Osteocyte (in vitro differentiated cells): ENCODE results near the gene NSUN6. TPM values are rescaled to one million over a fixed set of nuclear protein-coding genes. Genes with fewer than 3 reads are reported as not detected.

Experiments
- DNase-seq: peaks from one replicate; pipeline ENCODE4 v3.0.0; 2021; ENCODE audit warnings: mixed read lengths; ENCODE audit not compliant: unreplicated experiment; ENCODE audit errors: extremely low spot score
- H3K27ac Mint-ChIP-seq: one replicate; pipeline ENCODE4 v1.8.0; 2021; ENCODE audit warnings: mild to moderate bottlenecking, mixed read lengths; ENCODE audit not compliant: unreplicated experiment
- H3K27me3 Mint-ChIP-seq: one replicate; pipeline ENCODE4 v1.8.0; 2021; ENCODE audit warnings: mixed read lengths; ENCODE audit not compliant: unreplicated experiment
- H3K36me3 Mint-ChIP-seq: one replicate; pipeline ENCODE4 v1.8.0; 2021; ENCODE audit warnings: mixed read lengths; ENCODE audit not compliant: unreplicated experiment
- H3K4me1 Mint-ChIP-seq: one replicate; pipeline ENCODE4 v1.8.0; 2021; ENCODE audit warnings: mixed read lengths; ENCODE audit not compliant: unreplicated experiment
- H3K4me3 Mint-ChIP-seq: one replicate; pipeline ENCODE4 v1.8.0; 2021; ENCODE audit warnings: mild to moderate bottlenecking, moderate library complexity, mixed read lengths; ENCODE audit not compliant: unreplicated experiment
- H3K9me3 Mint-ChIP-seq: one replicate; pipeline ENCODE4 v1.8.0; 2021; ENCODE audit warnings: mixed read lengths; ENCODE audit not compliant: unreplicated experiment
- CTCF ChIP-seq: fragments of 200-600 bp; sonication (generic); IDR thresholded peaks from 2 replicates; pipeline ENCODE4 v1.5.0; 2021; ENCODE audit warnings: antibody characterized with exemption, mild to moderate bottlenecking, moderate library complexity
- total RNA-seq: library from RNA; stranded (reverse); gene quantifications from 2 replicates; pipeline ENCODE4 v1.2.1, GENCODE V29; 2021

Gene NSUN6
- total RNA-seq, 1 donor from 2014 or later: 8.3 TPM

GRCh38 chr10:18683427-18683826 lies 32.0 kb upstream of the NSUN6 start:
- H3K27me3 Mint-ChIP-seq: no peaks in the 10 kb centered on the region
- H3K4me1 Mint-ChIP-seq: peaks cover 12% of the 10 kb centered on the region
- no peak overlapping the region for H3K4me3 Mint-ChIP-seq
- no peak overlapping the region for H3K27ac Mint-ChIP-seq
- H3K36me3 Mint-ChIP-seq: peaks cover 18% of the 10 kb centered on the region
- no peaks in the 10 kb centered on the region for H3K9me3 Mint-ChIP-seq
- DNase-seq: no peak
- TF ChIP-seq CTCF: no peak

DNA sequence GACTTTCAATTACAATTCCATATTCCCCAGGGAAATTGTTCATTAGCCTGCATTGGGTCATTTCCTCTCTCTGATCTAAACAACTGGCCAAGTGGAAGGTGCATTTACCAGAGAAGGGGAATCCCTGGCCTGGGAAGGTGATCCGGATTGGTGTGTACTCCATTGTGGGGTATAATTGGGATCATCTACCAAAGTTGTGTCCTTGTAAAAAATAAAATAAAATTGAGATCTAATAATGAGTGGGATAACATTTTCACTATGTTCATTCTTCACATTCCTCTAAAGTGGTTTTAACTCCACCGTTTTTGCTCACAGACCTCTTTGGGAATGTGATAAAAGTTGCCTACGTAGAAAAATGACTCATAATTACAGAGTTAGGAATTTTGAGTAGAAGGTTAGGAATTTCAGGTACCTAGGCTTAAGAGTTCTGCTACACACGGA lies 30.6 kb upstream of the NSUN6 start:
- Mint-ChIP-seq H3K36me3 (peaks cover 18% of the 10 kb centered on the region), H3K27me3 (no peaks in the 10 kb centered on the region), H3K4me3 (no peak overlapping the region), H3K4me1 (peaks cover 12% of the 10 kb centered on the region), H3K27ac (no peak overlapping the region), H3K9me3 (no peaks in the 10 kb centered on the region)
- no peak for TF ChIP-seq CTCF
- DNase-seq: no peak

- no peak for TF ChIP-seq CTCF
- Mint-ChIP-seq H3K27ac (peak overlapping the region; percentile 27), H3K4me1 (peaks cover 12% of the 10 kb centered on the region), H3K9me3 (no peaks in the 10 kb centered on the region), H3K4me3 (no peak overlapping the region), H3K27me3 (no peaks in the 10 kb centered on the region), H3K36me3 (peaks cover 18% of the 10 kb centered on the region)
- no peak for DNase-seq
Observed at GRCh38 chr10:18681366-18681765, 30.0 kb upstream of the NSUN6 start.

GRCh38 chr10:18680754-18681153 lies 29.4 kb upstream of the NSUN6 start:
- no peaks in the 10 kb centered on the region for H3K9me3 Mint-ChIP-seq
- no peak overlapping the region for H3K4me3 Mint-ChIP-seq
- H3K27me3 Mint-ChIP-seq: no peaks in the 10 kb centered on the region
- no peak overlapping the region for H3K27ac Mint-ChIP-seq
- H3K36me3 Mint-ChIP-seq: peaks cover 20% of the 10 kb centered on the region
- no peak for TF ChIP-seq CTCF
- DNase-seq: no peak
- H3K4me1 Mint-ChIP-seq: peaks cover 12% of the 10 kb centered on the region

- no peak for DNase-seq
- Mint-ChIP-seq H3K9me3 (no peaks in the 10 kb centered on the region), H3K4me3 (no peak overlapping the region), H3K27ac (no peak overlapping the region), H3K36me3 (peaks cover 30% of the 10 kb centered on the region), H3K4me1 (no peaks in the 10 kb centered on the region), H3K27me3 (no peaks in the 10 kb centered on the region)
- no peak for TF ChIP-seq CTCF
Observed at GRCh38 chr10:18675086-18675801, 23.9 kb upstream of the NSUN6 start.
